ENCODE measurements around the gene SLC7A1. TPM values are rescaled to one million over a fixed set of nuclear protein-coding genes. Genes with fewer than 3 reads are reported as not detected.

The SLC7A1 gene
- total and polyA plus RNA-seq, 2 of the 13 experiments (the other 11 are each of a cell fraction or from before 2014, with no cell fraction given), result 14.5 to 15.3 TPM

DNA sequence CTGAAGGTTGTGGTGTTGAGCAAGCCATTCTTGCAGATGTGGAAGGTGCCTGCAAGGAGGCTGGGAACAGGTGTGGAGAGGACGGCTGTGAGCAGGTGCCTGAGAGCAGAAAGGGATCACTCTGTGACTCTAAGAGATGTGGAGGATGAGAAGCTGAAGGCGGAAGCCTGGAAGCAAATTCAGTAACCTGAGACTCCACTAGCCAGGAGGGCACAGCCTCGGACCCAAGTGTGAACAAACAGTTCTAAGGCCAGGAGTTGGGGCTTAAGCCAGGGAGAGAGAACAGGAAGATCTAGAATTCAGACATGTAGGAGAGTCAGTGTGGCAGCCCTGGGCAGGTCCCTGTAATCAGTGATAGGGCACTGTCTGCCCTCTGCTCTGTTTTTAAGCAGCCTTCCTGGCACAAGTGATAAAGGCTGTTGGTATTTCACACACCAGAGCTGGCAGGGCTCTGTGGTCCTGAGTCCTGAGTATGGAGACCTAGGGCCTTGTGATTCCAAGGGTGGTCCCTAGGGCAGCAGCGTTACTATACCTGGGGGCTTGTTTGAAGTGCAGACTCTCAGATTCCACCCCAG is 131.3 kb downstream of the SLC7A1 start (continued):
- no peak for TF ChIP-seq GRHL1 (CRISPR knock-in tag; conservative IDR thresholded peaks at IDR 0.05)
- TF ChIP-seq CHD2 (IDR thresholded peaks at IDR 0.05; ENCODE audit: low read depth, low read length), result no peak
- TF ChIP-seq ZNF740 (CRISPR knock-in tag; IDR thresholded peaks at IDR 0.05), result no peak
- no peak for TF ChIP-seq ZNF891 (CRISPR knock-in tag; IDR thresholded peaks at IDR 0.05)
- no peak for TF ChIP-seq LCORL (IDR thresholded peaks at IDR 0.05)
- TF ChIP-seq LCORL (CRISPR knock-in tag; IDR thresholded peaks at IDR 0.05), result no peak
- no peak for TF ChIP-seq SOX5 (CRISPR knock-in tag; IDR thresholded peaks at IDR 0.05; ENCODE audit: borderline replicate concordance)
- TF ChIP-seq SP4 (CRISPR knock-in tag; IDR thresholded peaks at IDR 0.05), result no peak

DNA sequence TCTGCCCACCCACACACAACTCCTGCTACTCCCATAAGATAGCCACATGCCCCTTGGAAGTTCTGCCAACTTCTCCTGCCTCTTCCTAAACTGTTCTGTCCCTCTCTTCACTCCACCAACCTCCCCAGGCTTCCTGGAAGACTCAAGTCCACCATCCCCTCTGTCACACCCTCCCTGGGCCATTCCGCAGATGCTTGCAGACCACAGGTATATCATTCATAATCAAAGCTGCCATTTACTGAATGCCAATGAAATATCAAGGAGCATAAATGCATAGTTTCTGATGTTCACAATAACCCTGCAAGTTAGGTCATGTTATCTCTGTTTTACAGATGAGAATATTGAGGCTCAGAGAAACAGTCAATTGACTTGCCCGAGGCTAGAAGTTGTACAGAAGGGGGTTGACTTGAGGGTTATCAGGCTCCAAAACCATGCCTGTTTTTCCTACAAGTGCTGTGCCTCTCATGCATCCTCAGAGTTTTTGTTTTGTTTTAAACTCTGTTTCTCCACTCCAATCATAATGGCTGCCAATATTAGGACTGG is 135.6 kb downstream of the SLC7A1 start:
- no peak for FAIRE-seq
- no peak overlapping the region for H3K4me2 ChIP-seq (ENCODE audit: low read depth, low read length)
- H3K9ac ChIP-seq (ENCODE audit: insufficient read depth, low read depth, low read length), result no peak overlapping the region
- POLR2A ChIA-PET, result no interaction called here
- H3K4me3 ChIP-seq (replicated peaks in 1 of 3; ENCODE audit: insufficient read depth in 1 of 3, low read depth in 2 of 3, low read length in 3 of 3), result no peak overlapping the region
- no peaks in the 10 kb centered on the region for H3K36me3 ChIP-seq (replicated peaks in 1 of 2; ENCODE audit: control insufficient read depth in 1 of 2, insufficient read depth in 2 of 2, low read length in 2 of 2)
- CTCF ChIA-PET (ENCODE audit: low intra/inter-chr PET ratio, low total read pairs), result no interaction called here
- H2AFZ ChIP-seq (ENCODE audit: low read length), result no peak overlapping the region
- intact Hi-C loops (cut with micrococcal nuclease; ENCODE audit: unreplicated experiment), result no loop called here
- no peak for ATAC-seq
- no TSS peak for BruUV-seq (replicated peaks)
- in situ Hi-C loops (cut with HindIII; ENCODE audit: extremely low pct_ligation_motif_present, low pct_unique_long_range_greater_than_20kb), result no loop called here
- H3K4me1 ChIP-seq (ENCODE audit: insufficient read depth, low read length), result no peaks in the 10 kb centered on the region
- DNase-seq (ENCODE audit: low spot score), result no peak
- no peaks in the 10 kb centered on the region for H3K79me2 ChIP-seq (ENCODE audit: insufficient read depth, low read length)
- no peaks in the 10 kb centered on the region for H3K27me3 ChIP-seq (ENCODE audit: control insufficient read depth in 1 of 2, insufficient read depth in 2 of 2, low read length in 2 of 2)
- no peak for TF ChIP-seq ZNF850 (CRISPR knock-in tag; conservative IDR thresholded peaks at IDR 0.05)
- TF ChIP-seq ATM (IDR thresholded peaks at IDR 0.05; ENCODE audit: borderline replicate concordance), result no peak
- no peak for TF ChIP-seq RNF2 (conservative IDR thresholded peaks at IDR 0.05; ENCODE audit: low read depth)
- no peak for TF ChIP-seq SP140L (CRISPR knock-in tag; IDR thresholded peaks at IDR 0.05; ENCODE audit: borderline replicate concordance)
- no peaks in the 10 kb centered on the region for H3K9me3 ChIP-seq (ENCODE audit: low read length)
- 0% methylated on average over 2 of the region's 2 CpGs for WGBS (ENCODE audit: low lambda C conversion rate)
- H4K20me1 ChIP-seq (ENCODE audit: insufficient read depth, low read length), result no peaks in the 10 kb centered on the region
- no peak overlapping the region for H3K27ac ChIP-seq (ENCODE audit: extremely low read length, insufficient read depth, low read length)
